RWPE2 (cell line): Measurements from ENCODE around the gene PLXNA4.
"Not testable (repeated sequence)": the region's sequence is repeated elsewhere in the genome, so short reads cannot be mapped to it uniquely, and the experiment has no call there.

Source experiments
- ATAC-seq: fragments of 200-7000 bp; cut with Tn5 transposase; 3 replicates; pipeline ENCODE4 v1.9.1; 2021; ENCODE audit warnings: low read depth
- DNase-seq: peaks from one replicate; pipeline ENCODE4 v3.0.0-alpha.2; 2020; ENCODE audit warnings: low spot score
- H3K27ac ChIP-seq: fragments of 450-650 bp; 2 replicates; pipeline ENCODE4 v1.5.1; 2017; ENCODE audit warnings: mild to moderate bottlenecking; ENCODE audit not compliant: poor library complexity, severe bottlenecking
- H3K27me3 ChIP-seq: fragments of 250-450 bp; sonication (Bioruptor Pico); 2 replicates; pipeline ENCODE4 v1.5.1; 2021; ENCODE audit warnings: mild to moderate bottlenecking, moderate library complexity; ENCODE audit not compliant: insufficient read depth, poor library complexity, severe bottlenecking
- H3K36me3 ChIP-seq: fragments of 250-450 bp; sonication (Bioruptor Pico); 2 replicates; pipeline ENCODE4 v1.5.1; 2020; ENCODE audit warnings: low read depth, mild to moderate bottlenecking, moderate library complexity
- H3K4me1 ChIP-seq: fragments of 250-450 bp; sonication (Bioruptor Pico); 2 replicates; pipeline ENCODE4 v1.5.1; 2021; ENCODE audit warnings: mild to moderate bottlenecking, moderate library complexity; ENCODE audit not compliant: insufficient read depth, poor library complexity, severe bottlenecking
- H3K4me3 ChIP-seq: fragments of 250-450 bp; sonication (Bioruptor Pico); 2 replicates; pipeline ENCODE4 v1.5.1; 2021; ENCODE audit warnings: mild to moderate bottlenecking, moderate library complexity; ENCODE audit not compliant: severe bottlenecking
- H3K9me3 ChIP-seq: fragments of 250-450 bp; sonication (Bioruptor Pico); 2 replicates; pipeline ENCODE4 v1.5.1; 2021; ENCODE audit warnings: mild to moderate bottlenecking, moderate library complexity; ENCODE audit not compliant: severe bottlenecking
- CTCF ChIP-seq: fragments of 450-650 bp; IDR thresholded peaks from one replicate; pipeline ENCODE4 v1.5.1; 2017; ENCODE audit warnings: mild to moderate bottlenecking, moderate library complexity; ENCODE audit not compliant: poor library complexity, severe bottlenecking

Gene PLXNA4

GRCh38 chr7:132179681-132180080, 396.6 kb downstream of the PLXNA4 start:
- ATAC-seq (no peak), DNase-seq (no peak)
- Histone ChIP-seq H3K36me3 (no peaks in the 10 kb centered on the region), H3K4me1 (no peaks in the 10 kb centered on the region), H3K9me3 (no peaks in the 10 kb centered on the region), H3K27me3 (no peaks in the 10 kb centered on the region), H3K4me3 (no peak overlapping the region), H3K27ac (no peak overlapping the region)
- no peak for TF ChIP-seq CTCF

GRCh38 chr7:132179080-132179430, 397.2 kb downstream of the PLXNA4 start:
- TF ChIP-seq CTCF: no peak
- H3K27ac ChIP-seq: no peak overlapping the region
- DNase-seq (no peak), ATAC-seq (no peak)
- H3K9me3 ChIP-seq: no peaks in the 10 kb centered on the region
- no peaks in the 10 kb centered on the region for H3K36me3 ChIP-seq
- no peak overlapping the region for H3K4me3 ChIP-seq
- H3K4me1 ChIP-seq: no peaks in the 10 kb centered on the region
- no peaks in the 10 kb centered on the region for H3K27me3 ChIP-seq

GRCh38 chr7:132178402-132179079, 397.7 kb downstream of the PLXNA4 start:
- not testable (repeated sequence) for H3K4me1 ChIP-seq, H3K27ac ChIP-seq, H3K9me3 ChIP-seq, DNase-seq, H3K4me3 ChIP-seq, H3K27me3 ChIP-seq, H3K36me3 ChIP-seq, ATAC-seq

GRCh38 chr7:132177708-132178401, 398.4 kb downstream of the PLXNA4 start:
- peak; percentile 46; the same call in 1 of the 3 replicates for ATAC-seq
- DNase-seq: no peak
- no peak for TF ChIP-seq CTCF
- H3K27ac ChIP-seq: no peak overlapping the region
- no peaks in the 10 kb centered on the region for H3K9me3 ChIP-seq
- no peak overlapping the region for H3K4me3 ChIP-seq
- H3K36me3 ChIP-seq: no peaks in the 10 kb centered on the region
- no peaks in the 10 kb centered on the region for H3K4me1 ChIP-seq
- no peaks in the 10 kb centered on the region for H3K27me3 ChIP-seq

GRCh38 chr7:132176719-132177118, 399.6 kb downstream of the PLXNA4 start:
- no peaks in the 10 kb centered on the region for H3K9me3 ChIP-seq
- DNase-seq: no peak
- H3K27me3 ChIP-seq: no peaks in the 10 kb centered on the region
- H3K4me1 ChIP-seq: no peaks in the 10 kb centered on the region
- no peak overlapping the region for H3K4me3 ChIP-seq
- no peak overlapping the region for H3K27ac ChIP-seq
- no peaks in the 10 kb centered on the region for H3K36me3 ChIP-seq
- no peak for ATAC-seq
- TF ChIP-seq CTCF: no peak
